A673 (cell line): ENCODE measurements around the gene APOBEC3B. TPM values are rescaled to one million over a fixed set of nuclear protein-coding genes. Genes with fewer than 3 reads are reported as not detected.

Experiments
- BruUV-seq: library from RNA; stranded (reverse); fragments of 400-500 nt; replicated peaks from 2 replicates; lab custom pipeline; 2021; lab: Mats Ljungman, UMichigan
- CTCF ChIA-PET: fragments of 300-600 bp; sonication (Branson Sonifier 250); formaldehyde crosslinking; loops from one replicate; lab custom pipeline; 2022; ENCODE audit warnings: antibody characterized with exemption; lab: Charles Lee
- POLR2A ChIA-PET: fragments of 300-600 bp; sonication (Branson Sonifier 250); formaldehyde crosslinking; loops from one replicate; lab custom pipeline; 2022; ENCODE audit warnings: antibody characterized with exemption; ENCODE audit not compliant: low non-redundant PET; lab: Charles Lee
- DNase-seq: peaks from one replicate; pipeline ENCODE4 v3.0.0-alpha.2; 2015; ENCODE audit warnings: low spot score
- H3K27ac ChIP-seq: fragments of 200-600 bp; sonication (generic); 2 replicates; pipeline ENCODE4 v1.5.1; 2016; ENCODE audit warnings: mixed run types, low read depth, mild to moderate bottlenecking, mixed read lengths, antibody characterized with exemption, low read length; ENCODE audit not compliant: poor library complexity, severe bottlenecking
- H3K27me3 ChIP-seq: fragments of 200-600 bp; sonication (generic); replicated peaks from 2 replicates; pipeline ENCODE4 v1.6.1; 2017; ENCODE audit warnings: mixed run types, low read depth, mild to moderate bottlenecking, mixed read lengths, antibody characterized with exemption, low read length; ENCODE audit not compliant: insufficient read depth, poor library complexity
- H3K36me3 ChIP-seq: fragments of 200-600 bp; sonication (generic); 2 replicates; pipeline ENCODE4 v1.6.1; 2016; ENCODE audit warnings: mixed run types, mild to moderate bottlenecking, mixed read lengths, antibody characterized with exemption, low read length; ENCODE audit not compliant: insufficient read depth, poor library complexity, severe bottlenecking
- H3K4me1 ChIP-seq: fragments of 200-600 bp; sonication (generic); 2 replicates; pipeline ENCODE4 v1.6.1; 2017; ENCODE audit warnings: mixed run types, mild to moderate bottlenecking, mixed read lengths, antibody characterized with exemption, low read length; ENCODE audit not compliant: insufficient read depth, poor library complexity, severe bottlenecking
- H3K4me3 ChIP-seq: fragments of 200-600 bp; sonication (generic); 2 replicates; pipeline ENCODE4 v1.5.1; 2016; ENCODE audit warnings: low read depth, mixed run types, mild to moderate bottlenecking, mixed read lengths, low read length; ENCODE audit not compliant: poor library complexity, severe bottlenecking
- H3K9me3 ChIP-seq: fragments of 200-600 bp; sonication (generic); 2 replicates; pipeline ENCODE4 v1.6.1; 2016; ENCODE audit warnings: mixed run types, low read depth, mild to moderate bottlenecking, mixed read lengths, antibody characterized with exemption, low read length; ENCODE audit not compliant: poor library complexity, severe bottlenecking
- CTCF ChIP-seq: fragments of 300-800, 200-600 bp; sonication (generic); conservative IDR thresholded peaks from 2 replicates; pipeline ENCODE4 v1.5.1; 2017; ENCODE audit warnings: low read depth, mild to moderate bottlenecking, antibody characterized with exemption, low read length, moderate library complexity, mixed read lengths
- EZH2 ChIP-seq: fragments of 200-600 bp; sonication (generic); IDR thresholded peaks from 2 replicates; pipeline ENCODE4 v1.6.1; 2017; ENCODE audit warnings: borderline replicate concordance, low read depth, mild to moderate bottlenecking, mixed read lengths, antibody characterized with exemption, low read length; ENCODE audit not compliant: poor library complexity, severe bottlenecking
- intact Hi-C: fragments of 100-400 bp; cut with micrococcal nuclease; formaldehyde crosslinking; loops from one replicate; pipeline ENCODE4 v1.10.0; 2022; ENCODE audit not compliant: unreplicated experiment
- total RNA-seq: library from RNA; stranded (reverse); gene quantifications from 2 replicates; pipeline ENCODE4 v1.2.3, GENCODE V29; 2021

Gene APOBEC3B
- total RNA-seq, 1 experiment from 2014 or later = 6.4 TPM

- no peak overlapping the region for H3K4me3 ChIP-seq
- H3K36me3 ChIP-seq = no peaks in the 10 kb centered on the region
- DNase-seq = no peak
- no peak overlapping the region for H3K27ac ChIP-seq
- H3K27me3 ChIP-seq = no peaks in the 10 kb centered on the region
- H3K4me1 ChIP-seq = no peaks in the 10 kb centered on the region
- ChIA-PET CTCF (no interaction called here), POLR2A (no interaction called here)
- no TSS peak for BruUV-seq
- intact Hi-C loops = no loop called here
- no peak for TF ChIP-seq CTCF
- no peak for TF ChIP-seq EZH2
- H3K9me3 ChIP-seq = no peaks in the 10 kb centered on the region
Observed at GRCh38 chr22:38950527-38951295, 31.4 kb upstream of the APOBEC3B start.

GRCh38 chr22:38951734-38952133 is 30.4 kb upstream of the APOBEC3B start:
- POLR2A ChIA-PET = interaction anchor here (0.5 kb wide), 1 partner anchor 118 kb away, joined by 5 read pairs; no protein-coding TSS in a partner anchor
- CTCF ChIA-PET = no interaction called here

GRCh38 chr22:38952281-38952993 is 29.7 kb upstream of the APOBEC3B start:
- H3K4me3 ChIP-seq = no peak overlapping the region
- no TSS peak for BruUV-seq
- no peak overlapping the region for H3K27ac ChIP-seq
- ChIA-PET POLR2A (interaction anchor here (0.6 kb wide), 1 partner anchor 316 kb away, joined by 6 read pairs; no protein-coding TSS in a partner anchor), CTCF (no interaction called here)
- DNase-seq = no peak
- H3K27me3 ChIP-seq = no peaks in the 10 kb centered on the region
- TF ChIP-seq CTCF (no peak), EZH2 (no peak)
- intact Hi-C loops = no loop called here
- H3K36me3 ChIP-seq = no peaks in the 10 kb centered on the region
- no peaks in the 10 kb centered on the region for H3K9me3 ChIP-seq
- no peaks in the 10 kb centered on the region for H3K4me1 ChIP-seq

More at GRCh38 chr22:38951734-38952133, 30.4 kb upstream of the APOBEC3B start:
- Histone ChIP-seq H3K9me3 (no peaks in the 10 kb centered on the region), H3K27ac (no peak overlapping the region), H3K27me3 (no peaks in the 10 kb centered on the region), H3K4me3 (no peak overlapping the region), H3K36me3 (no peaks in the 10 kb centered on the region), H3K4me1 (no peaks in the 10 kb centered on the region)
- BruUV-seq = no TSS peak
- intact Hi-C loops = no loop called here
- DNase-seq = no peak
- TF ChIP-seq CTCF (no peak), EZH2 (no peak)
